ENCODE results near the gene NXNL2.

DNA sequence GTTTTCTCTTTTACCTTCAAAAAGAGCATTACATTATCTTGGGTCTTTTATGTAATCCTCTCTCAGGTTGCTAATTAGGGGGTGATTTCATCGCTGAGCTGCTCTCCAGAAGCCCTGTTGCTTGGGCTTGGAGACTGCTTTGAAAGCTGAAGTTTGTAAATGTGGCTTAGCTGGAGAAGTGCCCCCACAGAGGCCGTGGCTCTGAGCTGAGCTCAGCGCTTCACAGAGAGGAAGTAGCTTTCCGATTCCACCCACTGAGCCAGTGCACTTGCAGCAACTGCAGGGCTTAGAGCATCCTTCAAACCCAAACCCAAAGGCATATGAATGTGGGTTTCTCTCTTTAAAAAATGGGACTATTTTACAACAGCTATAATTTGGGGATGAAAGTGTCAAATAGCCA, 13.7 kb upstream of the NXNL2 start:
- TF ChIP-seq, protein P1, sequence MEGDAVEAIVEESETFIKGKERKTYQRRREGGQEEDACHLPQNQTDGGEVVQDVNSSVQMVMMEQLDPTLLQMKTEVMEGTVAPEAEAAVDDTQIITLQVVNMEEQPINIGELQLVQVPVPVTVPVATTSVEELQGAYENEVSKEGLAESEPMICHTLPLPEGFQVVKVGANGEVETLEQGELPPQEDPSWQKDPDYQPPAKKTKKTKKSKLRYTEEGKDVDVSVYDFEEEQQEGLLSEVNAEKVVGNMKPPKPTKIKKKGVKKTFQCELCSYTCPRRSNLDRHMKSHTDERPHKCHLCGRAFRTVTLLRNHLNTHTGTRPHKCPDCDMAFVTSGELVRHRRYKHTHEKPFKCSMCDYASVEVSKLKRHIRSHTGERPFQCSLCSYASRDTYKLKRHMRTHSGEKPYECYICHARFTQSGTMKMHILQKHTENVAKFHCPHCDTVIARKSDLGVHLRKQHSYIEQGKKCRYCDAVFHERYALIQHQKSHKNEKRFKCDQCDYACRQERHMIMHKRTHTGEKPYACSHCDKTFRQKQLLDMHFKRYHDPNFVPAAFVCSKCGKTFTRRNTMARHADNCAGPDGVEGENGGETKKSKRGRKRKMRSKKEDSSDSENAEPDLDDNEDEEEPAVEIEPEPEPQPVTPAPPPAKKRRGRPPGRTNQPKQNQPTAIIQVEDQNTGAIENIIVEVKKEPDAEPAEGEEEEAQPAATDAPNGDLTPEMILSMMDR (conservative IDR thresholded peaks at IDR 0.05; ENCODE audit: low read length): no peak
- TF ChIP-seq EZH2phosphoT487 (IDR thresholded peaks at IDR 0.05; ENCODE audit: borderline replicate concordance, low read depth, low read length): no peak

All from OCI-LY7 (cell line).